Activated naive CD4-positive, alpha-beta T cell treated with anti-CD3 and anti-CD28 coated beads, Interleukin-2, amount 10 ng/mL, durations not matched to agents 7 days and 5 days (primary cell): ENCODE data around the gene ABCG5.

Source experiments
- CTCF ChIA-PET: fragments of 350-600 bp; sonication (Branson Sonifier 250); formaldehyde crosslinking; loops from one replicate; lab custom pipeline; 2021; ENCODE audit warnings: antibody characterized with exemption; lab: Charles Lee
- DNase-seq: peaks from one replicate; pipeline ENCODE4 v3.0.0-alpha.2; 2020
- H3K27ac Mint-ChIP-seq: one replicate; pipeline ENCODE4 v1.8.0; 2021; ENCODE audit warnings: mild to moderate bottlenecking, moderate library complexity, mixed read lengths
- H3K27me3 Mint-ChIP-seq: one replicate; pipeline ENCODE4 v1.8.0; 2021; ENCODE audit warnings: mild to moderate bottlenecking, mixed read lengths
- H3K36me3 Mint-ChIP-seq: one replicate; pipeline ENCODE4 v1.8.0; 2021; ENCODE audit warnings: mixed read lengths
- H3K4me1 Mint-ChIP-seq: one replicate; pipeline ENCODE4 v1.8.0; 2021; ENCODE audit warnings: mixed read lengths
- H3K4me3 Mint-ChIP-seq: one replicate; pipeline ENCODE4 v1.8.0; 2021; ENCODE audit warnings: mild to moderate bottlenecking, moderate library complexity, mixed read lengths
- H3K9me3 Mint-ChIP-seq: one replicate; pipeline ENCODE4 v1.8.0; 2021; ENCODE audit warnings: mixed read lengths

ABCG5 gene

DNA sequence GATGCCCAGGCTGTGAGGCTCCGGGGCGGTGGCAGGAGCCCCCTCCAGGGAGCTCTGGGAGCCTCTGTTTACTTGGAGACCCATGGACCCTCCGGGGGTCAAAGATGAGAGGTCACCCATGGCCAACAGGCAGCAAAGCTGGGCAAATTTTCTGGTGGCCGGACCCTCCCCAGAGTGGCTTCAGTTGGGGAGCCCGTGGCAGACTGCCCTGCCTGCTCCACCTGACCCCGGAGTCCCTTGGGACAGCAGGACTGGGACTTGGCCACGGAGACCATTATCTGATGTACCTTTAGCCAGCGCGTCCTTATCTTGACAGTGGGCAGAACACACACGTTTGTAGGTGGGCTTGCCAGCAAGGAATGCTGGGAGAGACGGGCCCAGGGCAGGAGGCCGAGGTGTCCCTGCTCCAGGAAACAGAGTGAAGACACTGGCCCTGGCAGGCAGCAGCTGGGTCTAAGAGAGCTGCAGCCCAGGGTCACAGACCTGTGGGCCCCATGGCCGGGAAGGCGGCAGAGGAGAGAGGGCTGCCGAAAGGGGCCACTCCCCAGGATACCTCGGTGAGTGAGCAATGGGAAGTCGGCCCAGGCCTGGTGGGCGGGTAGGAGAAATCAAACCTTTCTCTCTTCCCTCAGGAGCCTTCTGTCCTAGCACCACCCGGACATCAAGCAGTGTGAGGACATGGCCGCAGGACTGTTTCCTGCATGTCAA is at the start of gene ABCG5, which contains the start of gene ABCG8:
Gene ABCG5 (minus strand): TSS at position 280 of the 708 bp plus-strand sequence. CDS start 160 bp downstream, at position 120.
Gene ABCG8 (plus strand): TSS at position 412 of the 708 bp plus-strand sequence. CDS start 83 bp downstream, at position 495.
- Mint-ChIP-seq H3K36me3 (no peaks in the 10 kb centered on the region), H3K4me3 (no peak within 1 kb of the TSS)

GRCh38 chr2:43887176-43887575 is 48.5 kb upstream of the ABCG5 start:
- H3K27ac Mint-ChIP-seq: peak overlapping the region; percentile 22
- CTCF ChIA-PET: interaction anchor here (2.0 kb wide), 1 partner anchor 9 kb away, joined by 5 read pairs; no protein-coding TSS in a partner anchor
- DNase-seq: no peak
- H3K9me3 Mint-ChIP-seq: no peaks in the 10 kb centered on the region
- no peaks in the 10 kb centered on the region for H3K4me1 Mint-ChIP-seq
- H3K36me3 Mint-ChIP-seq: peaks cover 33% of the 10 kb centered on the region
- H3K27me3 Mint-ChIP-seq: no peaks in the 10 kb centered on the region
- no peak overlapping the region for H3K4me3 Mint-ChIP-seq

More for the DNA sequence above, at the start of gene ABCG5, which contains the start of gene ABCG8:
- DNase-seq: no peak
- Mint-ChIP-seq H3K9me3 (no peaks in the 10 kb centered on the region), H3K27me3 (peaks cover 13% of the 10 kb centered on the region), H3K4me1 (no peaks in the 10 kb centered on the region), H3K27ac (peak within 1 kb of the TSS; percentile 42)
- CTCF ChIA-PET: no interaction called here

DNA sequence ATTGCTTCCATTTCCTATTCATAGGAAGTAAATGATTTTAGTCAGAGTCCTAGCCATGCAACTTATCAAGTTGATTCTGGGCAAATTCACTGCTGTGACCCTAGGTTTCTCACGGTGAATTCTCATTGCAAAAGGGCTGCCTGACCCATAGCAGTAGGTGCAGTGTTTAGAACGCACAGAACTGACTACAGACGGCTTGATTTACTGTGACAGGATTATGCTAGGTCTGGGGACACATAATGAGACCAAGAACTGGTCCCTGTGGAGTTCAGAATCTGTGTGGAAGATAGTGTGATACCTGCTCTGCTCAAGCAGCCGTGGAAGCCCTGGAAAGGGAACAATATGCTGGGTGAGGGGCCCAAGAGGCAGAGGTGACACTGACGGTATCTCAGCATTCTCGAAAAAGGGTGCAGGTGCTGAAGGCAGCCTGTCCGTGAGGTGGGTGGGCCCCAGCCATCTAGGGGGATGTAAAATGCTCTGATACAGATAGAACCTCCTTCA is 46.5 kb upstream of the ABCG5 start:
- H3K36me3 Mint-ChIP-seq: peaks cover 22% of the 10 kb centered on the region
- CTCF ChIA-PET: interaction anchor here (1.5 kb wide), 1 partner anchor 7 kb away, joined by 5 read pairs; no protein-coding TSS in a partner anchor
- no peaks in the 10 kb centered on the region for H3K27me3 Mint-ChIP-seq
- H3K4me3 Mint-ChIP-seq: no peak overlapping the region
- no peak overlapping the region for H3K27ac Mint-ChIP-seq
- no peak for DNase-seq
- no peaks in the 10 kb centered on the region for H3K9me3 Mint-ChIP-seq
- no peaks in the 10 kb centered on the region for H3K4me1 Mint-ChIP-seq

GRCh38 chr2:43884689-43885088 is 46.0 kb upstream of the ABCG5 start:
- Mint-ChIP-seq H3K4me3 (no peak overlapping the region), H3K36me3 (peaks cover 22% of the 10 kb centered on the region), H3K27me3 (no peaks in the 10 kb centered on the region), H3K27ac (no peak overlapping the region), H3K4me1 (no peaks in the 10 kb centered on the region), H3K9me3 (no peaks in the 10 kb centered on the region)
- CTCF ChIA-PET: no interaction called here
- DNase-seq: no peak

GRCh38 chr2:43882312-43882711 is 43.7 kb upstream of the ABCG5 start:
- CTCF ChIA-PET: no interaction called here
- H3K4me1 Mint-ChIP-seq: peaks cover 2% of the 10 kb centered on the region
- no peaks in the 10 kb centered on the region for H3K9me3 Mint-ChIP-seq
- DNase-seq: no peak
- peaks cover 18% of the 10 kb centered on the region for H3K27me3 Mint-ChIP-seq
- H3K27ac Mint-ChIP-seq: peak overlapping the region; percentile 16
- H3K4me3 Mint-ChIP-seq: no peak overlapping the region
- peaks cover 2% of the 10 kb centered on the region for H3K36me3 Mint-ChIP-seq

DNA sequence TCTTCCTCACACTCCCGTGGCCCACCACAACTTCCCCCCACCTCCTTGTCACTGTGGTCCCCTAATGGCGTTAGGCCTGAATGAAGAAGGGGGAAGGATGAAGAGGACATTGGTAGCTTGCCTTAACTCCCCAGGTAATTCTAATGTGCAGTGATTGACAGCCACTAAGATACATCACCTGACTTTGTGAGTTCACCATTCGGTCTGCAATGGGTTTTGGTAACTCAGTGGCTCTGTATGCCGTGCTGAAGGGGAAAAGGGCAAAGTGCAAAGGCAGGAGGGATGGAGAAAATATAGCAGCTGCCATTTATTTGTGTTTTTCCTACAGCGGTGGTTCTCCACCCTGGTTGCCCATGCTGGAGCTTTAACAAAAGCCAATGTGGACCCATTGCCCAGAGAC is 42.3 kb upstream of the ABCG5 start:
- CTCF ChIA-PET: no interaction called here
- peaks cover 2% of the 10 kb centered on the region for H3K4me1 Mint-ChIP-seq
- H3K27ac Mint-ChIP-seq: no peak overlapping the region

DNA sequence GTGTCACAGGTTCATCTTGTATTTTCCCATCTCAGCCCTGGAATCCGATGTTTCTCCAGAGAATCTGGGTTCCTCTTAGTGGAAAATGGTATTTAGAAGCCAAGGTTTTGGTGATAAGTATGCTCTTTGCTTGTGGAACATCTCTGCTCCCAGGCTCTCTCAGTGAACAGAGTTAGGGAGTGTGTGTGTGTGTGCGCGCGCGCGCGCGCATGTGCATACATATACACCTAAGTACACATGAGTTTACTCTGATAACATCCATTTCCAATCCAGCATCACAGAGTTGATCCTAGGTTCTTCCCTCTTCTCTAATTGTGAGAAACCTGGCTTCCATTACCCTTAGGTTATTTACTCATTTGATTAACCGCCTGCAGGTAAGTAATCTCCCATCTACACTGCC is 41.8 kb upstream of the ABCG5 start:
- no peak for DNase-seq
- no peak overlapping the region for H3K4me3 Mint-ChIP-seq
- CTCF ChIA-PET: no interaction called here
- no peak overlapping the region for H3K27ac Mint-ChIP-seq
- peaks cover 2% of the 10 kb centered on the region for H3K4me1 Mint-ChIP-seq
- no peaks in the 10 kb centered on the region for H3K36me3 Mint-ChIP-seq
- H3K27me3 Mint-ChIP-seq: peaks cover 18% of the 10 kb centered on the region
- no peaks in the 10 kb centered on the region for H3K9me3 Mint-ChIP-seq

More for the DNA sequence above, 42.3 kb upstream of the ABCG5 start:
- DNase-seq: no peak
- no peaks in the 10 kb centered on the region for H3K9me3 Mint-ChIP-seq
- H3K27me3 Mint-ChIP-seq: peaks cover 18% of the 10 kb centered on the region
- no peak overlapping the region for H3K4me3 Mint-ChIP-seq
- no peaks in the 10 kb centered on the region for H3K36me3 Mint-ChIP-seq

GRCh38 chr2:43879261-43879660 is 40.6 kb upstream of the ABCG5 start:
- no peaks in the 10 kb centered on the region for H3K9me3 Mint-ChIP-seq
- peaks cover 18% of the 10 kb centered on the region for H3K27me3 Mint-ChIP-seq
- CTCF ChIA-PET: no interaction called here
- no peaks in the 10 kb centered on the region for H3K36me3 Mint-ChIP-seq
- no peak for DNase-seq
- no peak overlapping the region for H3K4me3 Mint-ChIP-seq
- no peak overlapping the region for H3K27ac Mint-ChIP-seq
- peaks cover 2% of the 10 kb centered on the region for H3K4me1 Mint-ChIP-seq

DNA sequence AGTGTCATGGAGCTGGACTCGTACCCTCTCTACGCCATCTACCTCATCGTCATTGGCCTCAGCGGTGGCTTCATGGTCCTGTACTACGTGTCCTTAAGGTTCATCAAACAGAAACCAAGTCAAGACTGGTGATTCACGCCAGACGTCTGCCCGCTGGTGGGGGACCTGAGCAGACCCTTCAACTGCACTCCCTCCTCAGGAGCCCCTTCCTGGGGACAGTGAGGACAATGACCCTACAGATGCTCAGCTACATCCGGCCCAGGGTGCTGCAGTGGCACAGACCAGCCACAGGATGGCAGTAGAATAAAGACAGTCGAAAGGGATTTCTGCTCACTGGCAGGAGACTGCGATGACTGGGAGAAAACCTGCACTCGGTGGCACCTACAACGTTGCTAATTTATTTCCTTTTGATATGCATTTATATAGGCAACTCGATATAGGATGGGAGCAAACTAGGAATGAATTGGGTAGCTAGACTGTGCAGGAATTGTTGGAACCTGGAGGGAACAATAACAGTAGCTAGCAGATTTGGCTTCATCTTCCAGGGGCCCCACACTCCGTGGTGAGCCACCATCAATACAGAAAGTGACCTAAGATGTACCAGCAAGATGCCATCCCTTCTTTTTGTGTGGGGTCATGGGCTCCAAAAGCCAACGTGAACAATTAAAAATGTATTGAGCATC is 39.3 kb upstream of the ABCG5 start:
- H3K4me3 Mint-ChIP-seq: no peak overlapping the region
- peak; percentile 78 for DNase-seq

GRCh38 chr2:43874776-43875451 is 36.3 kb upstream of the ABCG5 start:
- H3K36me3 Mint-ChIP-seq: no peaks in the 10 kb centered on the region
- peaks cover 27% of the 10 kb centered on the region for H3K27me3 Mint-ChIP-seq
- DNase-seq: no peak
- H3K4me3 Mint-ChIP-seq: no peak overlapping the region
- H3K9me3 Mint-ChIP-seq: no peaks in the 10 kb centered on the region
- no peak overlapping the region for H3K27ac Mint-ChIP-seq
- H3K4me1 Mint-ChIP-seq: peaks cover 2% of the 10 kb centered on the region
- CTCF ChIA-PET: no interaction called here

More for the DNA sequence above, 39.3 kb upstream of the ABCG5 start:
- Mint-ChIP-seq H3K9me3 (no peaks in the 10 kb centered on the region), H3K4me1 (peaks cover 2% of the 10 kb centered on the region), H3K27ac (no peak overlapping the region), H3K36me3 (no peaks in the 10 kb centered on the region), H3K27me3 (peaks cover 18% of the 10 kb centered on the region)
- CTCF ChIA-PET: interaction anchor here (0.6 to 1.5 kb wide), 19 partner anchors 8 to 1079 kb away, joined by 3 to 6 read pairs (median 3); no protein-coding TSS in a partner anchor

GRCh38 chr2:43872151-43872550 is 33.5 kb upstream of the ABCG5 start:
- no peaks in the 10 kb centered on the region for H3K9me3 Mint-ChIP-seq
- H3K27ac Mint-ChIP-seq: no peak overlapping the region
- no peaks in the 10 kb centered on the region for H3K4me1 Mint-ChIP-seq
- H3K27me3 Mint-ChIP-seq: peaks cover 29% of the 10 kb centered on the region
- no peak overlapping the region for H3K4me3 Mint-ChIP-seq
- H3K36me3 Mint-ChIP-seq: no peaks in the 10 kb centered on the region
- DNase-seq: no peak
- CTCF ChIA-PET: no interaction called here

- CTCF ChIA-PET: no interaction called here
- Mint-ChIP-seq H3K4me3 (no peak overlapping the region), H3K27ac (no peak overlapping the region), H3K9me3 (no peaks in the 10 kb centered on the region), H3K4me1 (no peaks in the 10 kb centered on the region), H3K27me3 (peaks cover 61% of the 10 kb centered on the region), H3K36me3 (no peaks in the 10 kb centered on the region)
- DNase-seq: no peak
Observed at GRCh38 chr2:43855292-43855691, 16.7 kb upstream of the ABCG5 start.

DNA sequence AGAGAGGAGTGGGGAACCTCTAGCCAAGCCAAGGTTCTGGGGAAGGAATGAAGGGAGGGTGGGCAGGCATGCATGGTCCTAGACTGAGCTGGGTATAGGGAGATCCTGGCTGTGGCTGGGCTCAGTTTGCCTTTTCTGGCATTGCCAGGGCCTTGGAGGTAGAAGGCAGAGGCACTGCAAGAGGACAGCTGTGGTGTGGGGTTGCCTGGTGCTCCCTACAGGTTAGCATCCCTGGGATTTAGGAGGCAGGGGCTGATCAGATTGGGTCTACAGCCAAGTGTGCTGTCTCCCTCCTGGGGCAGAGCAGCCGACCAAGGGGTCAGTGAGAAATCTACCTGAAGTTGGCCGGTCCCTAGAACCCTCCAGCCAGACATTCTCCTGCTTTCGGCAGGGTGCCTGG is 16.0 kb upstream of the ABCG5 start:
- no peaks in the 10 kb centered on the region for H3K9me3 Mint-ChIP-seq
- H3K36me3 Mint-ChIP-seq: no peaks in the 10 kb centered on the region
- DNase-seq: no peak
- H3K4me1 Mint-ChIP-seq: no peaks in the 10 kb centered on the region
- CTCF ChIA-PET: no interaction called here
- no peak overlapping the region for H3K4me3 Mint-ChIP-seq
- H3K27me3 Mint-ChIP-seq: peaks cover 56% of the 10 kb centered on the region
- no peak overlapping the region for H3K27ac Mint-ChIP-seq
